HEK293 (cell line): ENCODE measurements around the gene BEST2.

Experiments used
- HOXD13 ChIP-seq: sonication (generic); formaldehyde crosslinking; IDR thresholded peaks from 2 replicates; pipeline ENCODE4 v1.8.0; 2022; ENCODE audit warnings: missing genetic modification reagents, borderline replicate concordance
- KLF1 ChIP-seq: fragments of 450-650 bp; formaldehyde crosslinking; IDR thresholded peaks from 2 replicates; pipeline ENCODE4 v1.5.1; 2016; ENCODE audit warnings: missing biosample characterization, missing genetic modification characterization
- OVOL3 ChIP-seq: fragments of 450-650 bp; formaldehyde crosslinking; IDR thresholded peaks from 2 replicates; pipeline ENCODE4 v1.5.1; 2016; ENCODE audit warnings: missing biosample characterization, missing genetic modification characterization
- REPIN1 ChIP-seq: fragments of 450-650 bp; formaldehyde crosslinking; IDR thresholded peaks from 2 replicates; pipeline ENCODE4 v1.5.1; 2017; ENCODE audit warnings: missing biosample characterization, missing genetic modification characterization, low read depth
- SETDB1 ChIP-seq: IDR thresholded peaks from one replicate; pipeline ENCODE4 v1.6.1; 2017; ENCODE audit warnings: mild to moderate bottlenecking, low read length, moderate library complexity, mixed read lengths; ENCODE audit not compliant: insufficient read length
- ZFP37 ChIP-seq: fragments of 450-650 bp; formaldehyde crosslinking; IDR thresholded peaks from 2 replicates; pipeline ENCODE4 v1.5.1; 2016; ENCODE audit warnings: missing biosample characterization, missing genetic modification characterization
- ZFP69B ChIP-seq: fragments of 450-650 bp; formaldehyde crosslinking; IDR thresholded peaks from 2 replicates; pipeline ENCODE4 v1.5.1; 2016; ENCODE audit warnings: missing biosample characterization, missing genetic modification characterization
- ZNF10 ChIP-seq: fragments of 450-650 bp; formaldehyde crosslinking; IDR thresholded peaks from 2 replicates; pipeline ENCODE4 v1.5.1; 2017; ENCODE audit warnings: missing biosample characterization, missing genetic modification characterization
- ZNF175 ChIP-seq: fragments of 450-650 bp; formaldehyde crosslinking; IDR thresholded peaks from 2 replicates; pipeline ENCODE4 v1.5.1; 2016; ENCODE audit warnings: missing biosample characterization, missing genetic modification characterization
- ZNF223 ChIP-seq: fragments of 450-650 bp; formaldehyde crosslinking; IDR thresholded peaks from 2 replicates; pipeline ENCODE4 v1.5.1; 2016; ENCODE audit warnings: missing biosample characterization, missing genetic modification characterization
- ZNF248 ChIP-seq: fragments of 450-650 bp; formaldehyde crosslinking; IDR thresholded peaks from 2 replicates; pipeline ENCODE4 v1.5.1; 2017; ENCODE audit warnings: missing biosample characterization, missing genetic modification characterization
- ZNF292 ChIP-seq: fragments of 450-650 bp; formaldehyde crosslinking; IDR thresholded peaks from 2 replicates; pipeline ENCODE4 v1.5.1; 2016; ENCODE audit warnings: low read depth, missing biosample characterization, missing genetic modification characterization, borderline replicate concordance
- ZNF341 ChIP-seq: fragments of 450-650 bp; formaldehyde crosslinking; IDR thresholded peaks from 2 replicates; pipeline ENCODE4; 2016; ENCODE audit warnings: low read depth, missing biosample characterization, missing genetic modification characterization
- ZNF510 ChIP-seq: fragments of 450-650 bp; formaldehyde crosslinking; IDR thresholded peaks from 2 replicates; pipeline ENCODE4 v1.5.1; 2018; ENCODE audit warnings: mild to moderate bottlenecking, missing genetic modification characterization, missing biosample characterization; ENCODE audit not compliant: insufficient replicate concordance
- ZNF571 ChIP-seq: fragments of 450-650 bp; formaldehyde crosslinking; IDR thresholded peaks from 2 replicates; pipeline ENCODE4 v1.5.0; 2017; ENCODE audit warnings: missing biosample characterization, missing genetic modification characterization
- ZNF596 ChIP-seq: fragments of 450-650 bp; IDR thresholded peaks from 2 replicates; pipeline ENCODE4 v1.5.0; 2018; ENCODE audit warnings: missing biosample characterization, mild to moderate bottlenecking, missing genetic modification characterization, moderate library complexity
- ZNF624 ChIP-seq: fragments of 450-650 bp; formaldehyde crosslinking; IDR thresholded peaks from 2 replicates; pipeline ENCODE4 v1.5.1; 2017; ENCODE audit warnings: missing biosample characterization, missing genetic modification characterization
- ZNF629 ChIP-seq: fragments of 450-650 bp; formaldehyde crosslinking; IDR thresholded peaks from 2 replicates; pipeline ENCODE4 v1.5.1; 2017; ENCODE audit warnings: missing biosample characterization, missing genetic modification characterization
- ZNF707 ChIP-seq: fragments of 450-650 bp; formaldehyde crosslinking; IDR thresholded peaks from 2 replicates; pipeline ENCODE4 v1.5.1; 2016; ENCODE audit warnings: missing biosample characterization, missing genetic modification characterization
- ZNF76 ChIP-seq: fragments of 450-650 bp; formaldehyde crosslinking; IDR thresholded peaks from 2 replicates; pipeline ENCODE4; 2016; ENCODE audit warnings: low read depth, missing biosample characterization, missing genetic modification characterization, borderline replicate concordance
- ZNF777 ChIP-seq: fragments of 450-650 bp; formaldehyde crosslinking; IDR thresholded peaks from 2 replicates; pipeline ENCODE4 v1.5.1; 2017; ENCODE audit warnings: missing biosample characterization, missing genetic modification characterization, borderline replicate concordance
- ZNF830 ChIP-seq: fragments of 450-650 bp; IDR thresholded peaks from 2 replicates; pipeline ENCODE4 v1.5.0; 2018; ENCODE audit warnings: missing biosample characterization, missing genetic modification characterization, low read depth, mild to moderate bottlenecking, moderate library complexity
- ZSCAN16 ChIP-seq: fragments of 450-650 bp; formaldehyde crosslinking; IDR thresholded peaks from 2 replicates; pipeline ENCODE4 v1.5.1; 2016; ENCODE audit warnings: missing biosample characterization, missing genetic modification characterization
- TF ChIP-seq, protein P1 (sequence below): fragments of 450-650 bp; IDR thresholded peaks from 2 replicates; pipeline ENCODE4 v1.5.1; 2018; ENCODE audit warnings: missing biosample characterization, mild to moderate bottlenecking, missing genetic modification characterization
- TF ChIP-seq, protein P2 (sequence below): fragments of 450-650 bp; formaldehyde crosslinking; IDR thresholded peaks from 2 replicates; pipeline ENCODE4 v1.5.1; 2016; ENCODE audit warnings: missing biosample characterization, missing genetic modification characterization
- TF ChIP-seq, protein P3 (sequence below): fragments of 450-650 bp; formaldehyde crosslinking; IDR thresholded peaks from 2 replicates; pipeline ENCODE4 v1.5.1; 2016; ENCODE audit warnings: missing biosample characterization, missing genetic modification characterization
- TF ChIP-seq, protein P4 (sequence below): fragments of 450-650 bp; formaldehyde crosslinking; IDR thresholded peaks from 2 replicates; pipeline ENCODE4 v1.5.1; 2017; ENCODE audit warnings: missing biosample characterization, mild to moderate bottlenecking, missing genetic modification characterization, moderate library complexity
- TF ChIP-seq, protein P5 (sequence below): fragments of 450-650 bp; formaldehyde crosslinking; conservative IDR thresholded peaks from 2 replicates; pipeline ENCODE4 v1.5.1; 2016; ENCODE audit warnings: low read depth, missing biosample characterization, missing genetic modification characterization

The BEST2 gene

DNA sequence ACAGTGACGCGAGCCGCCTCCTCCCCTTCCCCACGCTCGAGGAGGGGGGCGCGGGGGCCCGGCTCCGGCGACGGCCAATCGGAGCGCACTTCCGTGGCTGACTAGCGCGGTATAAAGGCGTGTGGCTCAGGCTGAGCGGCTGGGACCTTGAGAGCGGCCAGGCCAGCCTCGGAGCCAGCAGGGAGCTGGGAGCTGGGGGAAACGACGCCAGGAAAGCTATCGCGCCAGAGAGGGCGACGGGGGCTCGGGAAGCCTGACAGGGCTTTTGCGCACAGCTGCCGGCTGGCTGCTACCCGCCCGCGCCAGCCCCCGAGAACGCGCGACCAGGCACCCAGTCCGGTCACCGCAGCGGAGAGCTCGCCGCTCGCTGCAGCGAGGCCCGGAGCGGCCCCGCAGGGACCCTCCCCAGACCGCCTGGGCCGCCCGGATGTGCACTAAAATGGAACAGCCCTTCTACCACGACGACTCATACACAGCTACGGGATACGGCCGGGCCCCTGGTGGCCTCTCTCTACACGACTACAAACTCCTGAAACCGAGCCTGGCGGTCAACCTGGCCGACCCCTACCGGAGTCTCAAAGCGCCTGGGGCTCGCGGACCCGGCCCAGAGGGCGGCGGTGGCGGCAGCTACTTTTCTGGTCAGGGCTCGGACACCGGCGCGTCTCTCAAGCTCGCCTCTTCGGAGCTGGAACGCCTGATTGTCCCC, 39.9 kb downstream of the BEST2 start, which contains the start of gene JUNB (continued):
- TF ChIP-seq, protein P1, sequence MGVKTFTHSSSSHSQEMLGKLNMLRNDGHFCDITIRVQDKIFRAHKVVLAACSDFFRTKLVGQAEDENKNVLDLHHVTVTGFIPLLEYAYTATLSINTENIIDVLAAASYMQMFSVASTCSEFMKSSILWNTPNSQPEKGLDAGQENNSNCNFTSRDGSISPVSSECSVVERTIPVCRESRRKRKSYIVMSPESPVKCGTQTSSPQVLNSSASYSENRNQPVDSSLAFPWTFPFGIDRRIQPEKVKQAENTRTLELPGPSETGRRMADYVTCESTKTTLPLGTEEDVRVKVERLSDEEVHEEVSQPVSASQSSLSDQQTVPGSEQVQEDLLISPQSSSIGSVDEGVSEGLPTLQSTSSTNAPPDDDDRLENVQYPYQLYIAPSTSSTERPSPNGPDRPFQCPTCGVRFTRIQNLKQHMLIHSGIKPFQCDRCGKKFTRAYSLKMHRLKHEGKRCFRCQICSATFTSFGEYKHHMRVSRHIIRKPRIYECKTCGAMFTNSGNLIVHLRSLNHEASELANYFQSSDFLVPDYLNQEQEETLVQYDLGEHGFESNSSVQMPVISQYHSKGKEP (tag by site-specific recombination) = no peak
- TF ChIP-seq ZNF223 (tag by site-specific recombination) (no peak), ZNF10 (tag by site-specific recombination) (0 out of 2 replicates have a peak, but pooled peaks have one; percentile 26), ZNF175 (tag by site-specific recombination) (no peak), ZNF629 (tag by site-specific recombination) (peak; percentile 85), ZNF510 (tag by site-specific recombination) (no peak), ZNF596 (tag by site-specific recombination) (peak; percentile 36; the same call in 1 of the 2 replicates), ZNF707 (tag by site-specific recombination) (no peak), ZNF777 (tag by site-specific recombination) (peak; percentile 33; the same call in 1 of the 2 replicates), ZNF624 (no peak), ZFP69B (peak; percentile 30; the same call in 1 of the 2 replicates), ZNF292 (tag by site-specific recombination) (no peak), SETDB1 (no peak), HOXD13 (0 out of 2 replicates have a peak, but pooled peaks have one; percentile 8), ZNF830 (tag by site-specific recombination) (no peak), ZNF76 (tag by site-specific recombination) (peak; percentile 70; the same call in 1 of the 2 replicates), ZNF571 (tag by site-specific recombination) (no peak), ZNF248 (no peak), ZNF341 (tag by site-specific recombination) (peak; percentile 94), REPIN1 (0 out of 2 replicates have a peak, but pooled peaks have one; percentile 57), KLF1 (tag by site-specific recombination) (peak; percentile 52; the same call in 1 of the 2 replicates), OVOL3 (tag by site-specific recombination) (no peak), ZSCAN16 (tag by site-specific recombination) (no peak), ZFP37 (tag by site-specific recombination) (peak; percentile 87)
- TF ChIP-seq, protein P2, sequence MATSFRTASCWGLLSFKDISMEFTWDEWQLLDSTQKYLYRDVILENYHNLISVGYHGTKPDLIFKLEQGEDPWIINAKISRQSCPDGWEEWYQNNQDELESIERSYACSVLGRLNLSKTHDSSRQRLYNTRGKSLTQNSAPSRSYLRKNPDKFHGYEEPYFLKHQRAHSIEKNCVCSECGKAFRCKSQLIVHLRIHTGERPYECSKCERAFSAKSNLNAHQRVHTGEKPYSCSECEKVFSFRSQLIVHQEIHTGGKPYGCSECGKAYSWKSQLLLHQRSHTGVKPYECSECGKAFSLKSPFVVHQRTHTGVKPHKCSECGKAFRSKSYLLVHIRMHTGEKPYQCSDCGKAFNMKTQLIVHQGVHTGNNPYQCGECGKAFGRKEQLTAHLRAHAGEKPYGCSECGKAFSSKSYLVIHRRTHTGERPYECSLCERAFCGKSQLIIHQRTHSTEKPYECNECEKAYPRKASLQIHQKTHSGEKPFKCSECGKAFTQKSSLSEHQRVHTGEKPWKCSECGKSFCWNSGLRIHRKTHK (tag by site-specific recombination) = no peak
- TF ChIP-seq, protein P3, sequence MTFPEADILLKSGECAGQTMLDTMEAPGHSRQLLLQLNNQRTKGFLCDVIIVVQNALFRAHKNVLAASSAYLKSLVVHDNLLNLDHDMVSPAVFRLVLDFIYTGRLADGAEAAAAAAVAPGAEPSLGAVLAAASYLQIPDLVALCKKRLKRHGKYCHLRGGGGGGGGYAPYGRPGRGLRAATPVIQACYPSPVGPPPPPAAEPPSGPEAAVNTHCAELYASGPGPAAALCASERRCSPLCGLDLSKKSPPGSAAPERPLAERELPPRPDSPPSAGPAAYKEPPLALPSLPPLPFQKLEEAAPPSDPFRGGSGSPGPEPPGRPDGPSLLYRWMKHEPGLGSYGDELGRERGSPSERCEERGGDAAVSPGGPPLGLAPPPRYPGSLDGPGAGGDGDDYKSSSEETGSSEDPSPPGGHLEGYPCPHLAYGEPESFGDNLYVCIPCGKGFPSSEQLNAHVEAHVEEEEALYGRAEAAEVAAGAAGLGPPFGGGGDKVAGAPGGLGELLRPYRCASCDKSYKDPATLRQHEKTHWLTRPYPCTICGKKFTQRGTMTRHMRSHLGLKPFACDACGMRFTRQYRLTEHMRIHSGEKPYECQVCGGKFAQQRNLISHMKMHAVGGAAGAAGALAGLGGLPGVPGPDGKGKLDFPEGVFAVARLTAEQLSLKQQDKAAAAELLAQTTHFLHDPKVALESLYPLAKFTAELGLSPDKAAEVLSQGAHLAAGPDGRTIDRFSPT = no peak
- TF ChIP-seq, protein P4, sequence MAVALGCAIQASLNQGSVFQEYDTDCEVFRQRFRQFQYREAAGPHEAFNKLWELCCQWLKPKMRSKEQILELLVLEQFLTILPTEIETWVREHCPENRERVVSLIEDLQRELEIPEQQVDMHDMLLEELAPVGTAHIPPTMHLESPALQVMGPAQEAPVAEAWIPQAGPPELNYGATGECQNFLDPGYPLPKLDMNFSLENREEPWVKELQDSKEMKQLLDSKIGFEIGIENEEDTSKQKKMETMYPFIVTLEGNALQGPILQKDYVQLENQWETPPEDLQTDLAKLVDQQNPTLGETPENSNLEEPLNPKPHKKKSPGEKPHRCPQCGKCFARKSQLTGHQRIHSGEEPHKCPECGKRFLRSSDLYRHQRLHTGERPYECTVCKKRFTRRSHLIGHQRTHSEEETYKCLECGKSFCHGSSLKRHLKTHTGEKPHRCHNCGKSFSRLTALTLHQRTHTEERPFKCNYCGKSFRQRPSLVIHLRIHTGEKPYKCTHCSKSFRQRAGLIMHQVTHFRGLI (tag by site-specific recombination) = peak; percentile 67
- TF ChIP-seq, protein P5, sequence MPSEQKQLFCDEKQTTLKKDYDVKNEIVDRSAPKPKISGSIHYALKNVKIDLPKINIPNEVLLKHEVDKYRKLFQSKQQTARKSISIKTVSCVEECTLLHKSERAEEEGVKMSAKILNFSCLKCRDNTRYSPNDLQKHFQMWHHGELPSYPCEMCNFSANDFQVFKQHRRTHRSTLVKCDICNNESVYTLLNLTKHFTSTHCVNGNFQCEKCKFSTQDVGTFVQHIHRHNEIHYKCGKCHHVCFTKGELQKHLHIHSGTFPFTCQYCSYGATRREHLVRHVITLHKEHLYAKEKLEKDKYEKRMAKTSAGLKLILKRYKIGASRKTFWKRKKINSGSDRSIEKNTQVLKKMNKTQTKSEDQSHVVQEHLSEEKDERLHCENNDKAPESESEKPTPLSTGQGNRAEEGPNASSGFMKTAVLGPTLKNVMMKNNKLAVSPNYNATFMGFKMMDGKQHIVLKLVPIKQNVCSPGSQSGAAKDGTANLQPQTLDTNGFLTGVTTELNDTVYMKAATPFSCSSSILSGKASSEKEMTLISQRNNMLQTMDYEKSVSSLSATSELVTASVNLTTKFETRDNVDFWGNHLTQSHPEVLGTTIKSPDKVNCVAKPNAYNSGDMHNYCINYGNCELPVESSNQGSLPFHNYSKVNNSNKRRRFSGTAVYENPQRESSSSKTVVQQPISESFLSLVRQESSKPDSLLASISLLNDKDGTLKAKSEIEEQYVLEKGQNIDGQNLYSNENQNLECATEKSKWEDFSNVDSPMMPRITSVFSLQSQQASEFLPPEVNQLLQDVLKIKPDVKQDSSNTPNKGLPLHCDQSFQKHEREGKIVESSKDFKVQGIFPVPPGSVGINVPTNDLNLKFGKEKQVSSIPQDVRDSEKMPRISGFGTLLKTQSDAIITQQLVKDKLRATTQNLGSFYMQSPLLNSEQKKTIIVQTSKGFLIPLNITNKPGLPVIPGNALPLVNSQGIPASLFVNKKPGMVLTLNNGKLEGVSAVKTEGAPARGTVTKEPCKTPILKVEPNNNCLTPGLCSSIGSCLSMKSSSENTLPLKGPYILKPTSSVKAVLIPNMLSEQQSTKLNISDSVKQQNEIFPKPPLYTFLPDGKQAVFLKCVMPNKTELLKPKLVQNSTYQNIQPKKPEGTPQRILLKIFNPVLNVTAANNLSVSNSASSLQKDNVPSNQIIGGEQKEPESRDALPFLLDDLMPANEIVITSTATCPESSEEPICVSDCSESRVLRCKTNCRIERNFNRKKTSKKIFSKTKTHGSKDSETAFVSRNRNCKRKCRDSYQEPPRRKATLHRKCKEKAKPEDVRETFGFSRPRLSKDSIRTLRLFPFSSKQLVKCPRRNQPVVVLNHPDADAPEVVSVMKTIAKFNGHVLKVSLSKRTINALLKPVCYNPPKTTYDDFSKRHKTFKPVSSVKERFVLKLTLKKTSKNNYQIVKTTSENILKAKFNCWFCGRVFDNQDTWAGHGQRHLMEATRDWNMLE (tag by site-specific recombination) = no peak
